DOHH2 (cell line): ENCODE measurements around the gene SLC22A2.

Experiments
- H3F3A ChIP-seq: fragments of 200-600 bp; sonication (generic), shearing (Covaris generic); 2 replicates; pipeline ENCODE4 v1.6.0; 2016; ENCODE audit warnings: antibody characterized with exemption, mild to moderate bottlenecking; ENCODE audit not compliant: control insufficient read depth, insufficient read depth
- H3K27ac ChIP-seq: fragments of 200-600 bp; sonication (generic); 2 replicates; pipeline ENCODE4 v1.5.1; 2014; ENCODE audit warnings: low read depth, mild to moderate bottlenecking, low read length, moderate library complexity
- H3K27me3 ChIP-seq: fragments of 200-600 bp; sonication (generic); 2 replicates; pipeline ENCODE4 v1.6.1; 2014; ENCODE audit warnings: mild to moderate bottlenecking, low read length, mixed read lengths; ENCODE audit not compliant: control insufficient read depth
- H3K36me3 ChIP-seq: fragments of 200-600 bp; sonication (generic); 2 replicates; pipeline ENCODE4 v1.6.1; 2014; ENCODE audit warnings: mild to moderate bottlenecking, low read length, moderate library complexity, mixed read lengths; ENCODE audit not compliant: control insufficient read depth
- H3K4me1 ChIP-seq: fragments of 200-600 bp; sonication (generic); 2 replicates; pipeline ENCODE4 v1.6.1; 2014; ENCODE audit warnings: mild to moderate bottlenecking, low read length, mixed read lengths; ENCODE audit not compliant: control insufficient read depth
- H3K4me2 ChIP-seq: fragments of 200-600 bp; sonication (generic); 2 replicates; pipeline ENCODE4 v1.6.0; 2014; ENCODE audit warnings: mild to moderate bottlenecking, low read length, moderate library complexity
- H3K4me3 ChIP-seq: fragments of 200-600 bp; sonication (generic); 2 replicates; pipeline ENCODE4 v1.5.1; 2014; ENCODE audit warnings: mild to moderate bottlenecking, low read length, mixed read lengths
- H3K79me2 ChIP-seq: fragments of 200-600 bp; sonication (generic); 2 replicates; pipeline ENCODE4 v1.6.1; 2014; ENCODE audit warnings: mild to moderate bottlenecking, low read length, mixed read lengths; ENCODE audit not compliant: control insufficient read depth
- H3K9me2 ChIP-seq: fragments of 200-600 bp; sonication (generic); replicated peaks from 2 replicates; pipeline ENCODE4 v1.6.1; 2014; ENCODE audit warnings: mild to moderate bottlenecking, low read length, mixed read lengths; ENCODE audit not compliant: control insufficient read depth
- H3K9me3 ChIP-seq: fragments of 200-600 bp; sonication (generic); 2 replicates; pipeline ENCODE4 v1.6.1; 2014; ENCODE audit warnings: antibody characterized with exemption, low read length, mixed read lengths; ENCODE audit not compliant: control insufficient read depth, insufficient read depth
- H4K20me1 ChIP-seq: fragments of 200-600 bp; sonication (generic); 2 replicates; pipeline ENCODE4 v1.6.0; 2014; ENCODE audit warnings: low read depth, mild to moderate bottlenecking, antibody characterized with exemption, low read length, moderate library complexity; ENCODE audit not compliant: control insufficient read depth, insufficient read depth
- EZH2phosphoT487 ChIP-seq: fragments of 200-600 bp; sonication (generic); IDR thresholded peaks from 2 replicates; pipeline ENCODE4 v1.6.1; 2017; ENCODE audit warnings: borderline replicate concordance, mild to moderate bottlenecking, antibody characterized with exemption, low read length, moderate library complexity, mixed read lengths
- TF ChIP-seq, protein P1 (sequence below): fragments of 200-600 bp; sonication (generic); IDR thresholded peaks from one replicate; pipeline ENCODE4 v1.5.1; 2014; ENCODE audit warnings: antibody characterized with exemption, mild to moderate bottlenecking, low read depth, low read length; ENCODE audit not compliant: poor library complexity, severe bottlenecking

The SLC22A2 gene

DNA sequence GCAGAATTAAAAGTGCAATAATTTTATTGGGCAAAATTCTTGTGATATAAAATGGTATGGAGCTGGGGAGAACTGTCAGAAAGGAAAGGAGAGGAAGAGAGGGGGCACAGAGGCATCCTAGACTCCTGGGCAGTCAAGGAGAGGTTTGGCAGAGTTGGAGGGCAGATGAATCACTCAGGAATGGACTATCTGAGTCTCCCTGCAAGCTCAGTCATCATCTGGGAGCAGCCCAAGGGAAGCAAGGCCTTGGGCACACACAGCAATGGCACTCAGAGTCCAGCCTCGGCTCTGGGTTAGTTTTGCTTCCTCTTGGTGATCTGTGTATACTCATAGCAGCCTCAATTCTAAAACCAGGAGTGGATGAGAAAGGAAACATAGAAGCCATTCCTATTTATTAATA, 69.8 kb downstream of the SLC22A2 start:
- H3K36me3 ChIP-seq = no peaks in the 10 kb centered on the region
- H3K79me2 ChIP-seq = no peaks in the 10 kb centered on the region
- H3K9me2 ChIP-seq = no peaks in the 10 kb centered on the region
- no peak overlapping the region for H3K27ac ChIP-seq
- no peaks in the 10 kb centered on the region for H3K4me1 ChIP-seq
- no peak overlapping the region for H3K4me3 ChIP-seq
- peaks cover 9% of the 10 kb centered on the region; the same call in 1 of the 2 replicates for H3K9me3 ChIP-seq
- H3F3A ChIP-seq = no peaks in the 10 kb centered on the region
- TF ChIP-seq, protein P1, sequence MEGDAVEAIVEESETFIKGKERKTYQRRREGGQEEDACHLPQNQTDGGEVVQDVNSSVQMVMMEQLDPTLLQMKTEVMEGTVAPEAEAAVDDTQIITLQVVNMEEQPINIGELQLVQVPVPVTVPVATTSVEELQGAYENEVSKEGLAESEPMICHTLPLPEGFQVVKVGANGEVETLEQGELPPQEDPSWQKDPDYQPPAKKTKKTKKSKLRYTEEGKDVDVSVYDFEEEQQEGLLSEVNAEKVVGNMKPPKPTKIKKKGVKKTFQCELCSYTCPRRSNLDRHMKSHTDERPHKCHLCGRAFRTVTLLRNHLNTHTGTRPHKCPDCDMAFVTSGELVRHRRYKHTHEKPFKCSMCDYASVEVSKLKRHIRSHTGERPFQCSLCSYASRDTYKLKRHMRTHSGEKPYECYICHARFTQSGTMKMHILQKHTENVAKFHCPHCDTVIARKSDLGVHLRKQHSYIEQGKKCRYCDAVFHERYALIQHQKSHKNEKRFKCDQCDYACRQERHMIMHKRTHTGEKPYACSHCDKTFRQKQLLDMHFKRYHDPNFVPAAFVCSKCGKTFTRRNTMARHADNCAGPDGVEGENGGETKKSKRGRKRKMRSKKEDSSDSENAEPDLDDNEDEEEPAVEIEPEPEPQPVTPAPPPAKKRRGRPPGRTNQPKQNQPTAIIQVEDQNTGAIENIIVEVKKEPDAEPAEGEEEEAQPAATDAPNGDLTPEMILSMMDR = no peak
- no peak for TF ChIP-seq EZH2phosphoT487
- H3K27me3 ChIP-seq = no peaks in the 10 kb centered on the region
- no peaks in the 10 kb centered on the region for H4K20me1 ChIP-seq
- no peak overlapping the region for H3K4me2 ChIP-seq

DNA sequence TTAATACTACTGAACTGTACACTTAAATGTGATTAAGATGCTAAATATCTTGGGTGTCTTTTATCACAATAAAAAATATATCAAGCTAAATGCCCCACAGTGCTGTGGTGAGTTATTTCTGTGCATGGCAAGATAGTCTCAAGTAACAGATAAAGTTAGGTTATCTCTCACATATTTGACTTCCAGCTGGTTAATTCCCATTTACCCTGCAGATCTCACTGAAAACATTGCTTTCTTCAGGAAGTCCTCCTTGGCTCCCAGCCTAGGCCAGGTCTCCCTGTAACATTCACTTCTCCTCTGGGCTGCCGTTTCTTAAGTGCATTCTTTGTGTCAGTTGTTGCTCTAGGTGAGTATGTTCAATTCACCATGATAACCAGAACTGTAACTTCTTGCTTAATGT, 77.9 kb downstream of the SLC22A2 start:
- TF ChIP-seq, protein P1 = no peak
- no peak for TF ChIP-seq EZH2phosphoT487
- H3K27ac ChIP-seq = no peak overlapping the region

DNA sequence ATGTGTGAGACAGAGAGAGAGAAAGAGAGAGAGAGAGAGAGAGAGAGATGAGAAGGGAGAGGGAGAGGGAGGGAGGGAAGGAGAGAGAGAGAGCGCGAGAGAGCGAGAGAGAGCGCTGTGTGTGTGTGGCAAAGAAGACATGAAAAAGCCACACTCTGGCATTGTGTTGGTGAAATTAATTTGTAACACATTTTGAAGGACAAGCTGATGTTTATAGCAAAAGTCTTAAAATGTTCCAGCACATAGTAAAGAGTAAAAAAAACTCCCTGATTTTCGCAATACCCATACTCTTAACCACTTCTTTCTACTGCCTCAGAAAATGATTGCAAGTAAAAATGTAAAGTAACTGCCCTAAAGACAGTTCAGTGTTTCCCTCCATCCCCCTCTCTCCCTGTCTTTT, 80.3 kb downstream of the SLC22A2 start:
- Histone ChIP-seq H3K4me2 (no peak overlapping the region), H3K36me3 (no peaks in the 10 kb centered on the region), H3K79me2 (no peaks in the 10 kb centered on the region), H3K4me1 (no peaks in the 10 kb centered on the region), H3K4me3 (no peak overlapping the region), H3K27me3 (no peaks in the 10 kb centered on the region), H3K9me2 (no peaks in the 10 kb centered on the region), H3K9me3 (no peaks in the 10 kb centered on the region), H3F3A (no peaks in the 10 kb centered on the region), H3K27ac (no peak overlapping the region), H4K20me1 (no peaks in the 10 kb centered on the region)
- no peak for TF ChIP-seq EZH2phosphoT487
- TF ChIP-seq, protein P1 = no peak

More for the DNA sequence above, 77.9 kb downstream of the SLC22A2 start:
- H3K9me2 ChIP-seq = no peaks in the 10 kb centered on the region
- no peaks in the 10 kb centered on the region for H3K36me3 ChIP-seq
- no peaks in the 10 kb centered on the region for H3K27me3 ChIP-seq
- no peaks in the 10 kb centered on the region for H3F3A ChIP-seq
- H3K9me3 ChIP-seq = no peaks in the 10 kb centered on the region
- no peaks in the 10 kb centered on the region for H4K20me1 ChIP-seq
- H3K4me2 ChIP-seq = no peak overlapping the region
- H3K4me3 ChIP-seq = no peak overlapping the region
- no peaks in the 10 kb centered on the region for H3K79me2 ChIP-seq
- no peaks in the 10 kb centered on the region for H3K4me1 ChIP-seq
